Activated T-helper 1 cell treated with Interleukin-2 at 50 U/mL for 16 hours (primary cell): ENCODE data around the gene KNSTRN.

Source experiments
- DNase-seq: peaks from one replicate; pipeline ENCODE4 v3.0.0-alpha.2; 2020; ENCODE audit warnings: low read depth

KNSTRN gene, protein sequence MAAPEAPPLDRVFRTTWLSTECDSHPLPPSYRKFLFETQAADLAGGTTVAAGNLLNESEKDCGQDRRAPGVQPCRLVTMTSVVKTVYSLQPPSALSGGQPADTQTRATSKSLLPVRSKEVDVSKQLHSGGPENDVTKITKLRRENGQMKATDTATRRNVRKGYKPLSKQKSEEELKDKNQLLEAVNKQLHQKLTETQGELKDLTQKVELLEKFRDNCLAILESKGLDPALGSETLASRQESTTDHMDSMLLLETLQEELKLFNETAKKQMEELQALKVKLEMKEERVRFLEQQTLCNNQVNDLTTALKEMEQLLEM

DNA sequence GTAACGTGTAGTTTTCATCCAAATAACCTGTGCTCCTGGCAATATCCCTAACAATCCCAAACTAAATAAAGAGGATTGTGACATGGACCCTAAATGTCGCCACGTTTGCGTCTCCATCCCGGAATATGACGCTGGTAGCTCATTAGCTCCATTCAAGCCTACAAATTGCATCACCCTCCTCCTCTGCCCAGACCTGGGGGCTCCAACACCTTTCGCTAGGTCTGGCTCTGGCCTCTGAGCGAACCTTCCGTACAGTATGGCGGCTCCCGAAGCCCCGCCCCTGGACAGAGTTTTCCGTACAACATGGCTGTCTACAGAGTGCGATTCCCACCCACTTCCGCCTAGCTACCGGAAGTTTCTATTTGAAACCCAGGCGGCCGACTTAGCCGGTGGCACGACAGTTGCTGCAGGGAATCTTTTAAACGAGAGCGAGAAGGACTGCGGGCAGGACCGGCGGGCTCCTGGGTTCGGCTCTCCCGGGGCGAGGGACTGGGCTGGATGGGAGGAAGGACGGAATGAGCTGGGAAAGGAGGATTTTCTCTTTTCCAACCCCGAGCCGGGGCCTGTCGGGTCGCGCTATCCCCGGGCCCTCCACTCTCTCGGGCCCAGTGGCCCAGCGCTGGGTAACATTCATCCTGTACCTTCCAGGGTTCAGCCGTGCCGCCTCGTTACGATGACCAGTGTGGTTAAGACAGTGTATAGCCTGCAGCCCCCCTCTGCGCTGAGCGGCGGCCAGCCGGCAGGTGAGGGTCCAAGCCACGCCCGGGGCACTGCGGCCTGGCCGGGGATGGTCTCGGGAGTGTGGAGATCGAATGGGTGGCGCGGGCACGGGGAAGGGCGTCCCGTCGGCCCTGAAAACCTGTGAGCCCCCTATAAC is at the start of gene KNSTRN:
Gene KNSTRN, plus strand, starts transcription at position 142 of the 877 bp plus-strand sequence. Its CDS starts 115 bp downstream, at position 257.
- peak; percentile 84 for DNase-seq

DNA sequence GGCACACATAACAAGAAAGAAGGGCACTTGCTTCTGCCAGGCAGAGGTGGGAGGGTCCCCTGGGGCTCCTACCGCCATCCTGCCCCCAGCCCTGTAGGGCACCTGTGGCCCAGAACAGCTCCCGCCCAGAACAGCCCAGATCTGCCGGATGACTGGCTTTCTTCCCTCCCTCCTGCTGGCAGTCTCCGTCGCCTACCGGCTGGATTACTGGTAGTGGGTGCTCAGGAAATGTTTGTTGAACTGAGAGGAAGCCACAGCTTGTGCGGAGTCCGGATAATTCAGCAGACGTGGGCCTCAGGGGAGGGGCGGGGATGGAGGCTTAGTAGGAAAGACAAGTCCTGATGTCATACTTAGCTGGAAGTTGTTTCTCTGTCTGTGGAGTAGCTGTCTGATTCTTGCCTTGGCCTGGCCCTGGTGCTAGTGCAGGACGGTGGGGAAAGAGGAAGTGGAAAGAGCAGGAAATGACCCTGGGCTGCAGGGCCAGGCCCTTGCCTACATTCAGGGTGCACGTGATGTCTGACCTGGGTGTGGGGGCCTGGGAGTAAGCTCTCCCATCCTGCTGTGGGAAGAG is 48.5 kb upstream of the KNSTRN start:
- DNase-seq = no peak

DNA sequence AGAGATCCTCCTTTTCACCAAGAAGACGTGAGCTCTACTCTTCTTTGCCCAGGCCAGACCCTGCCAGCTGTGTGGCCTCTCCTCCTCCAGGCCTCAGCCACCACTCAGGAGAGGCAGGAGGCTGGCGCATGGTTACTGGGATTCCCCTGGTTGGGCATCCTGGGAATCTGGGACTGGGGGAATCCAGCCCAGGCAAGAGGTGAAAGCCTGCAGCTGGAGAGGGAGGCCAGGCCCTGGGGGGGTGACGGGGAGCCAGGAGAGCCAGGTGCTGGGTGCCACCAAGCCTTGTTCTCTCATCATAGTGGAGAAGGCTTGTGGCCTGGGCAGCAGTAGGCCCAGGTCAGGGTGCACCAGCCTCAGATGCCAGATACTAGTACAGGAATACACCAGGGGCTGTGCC is 48.0 kb upstream of the KNSTRN start:
- no peak for DNase-seq

DNA sequence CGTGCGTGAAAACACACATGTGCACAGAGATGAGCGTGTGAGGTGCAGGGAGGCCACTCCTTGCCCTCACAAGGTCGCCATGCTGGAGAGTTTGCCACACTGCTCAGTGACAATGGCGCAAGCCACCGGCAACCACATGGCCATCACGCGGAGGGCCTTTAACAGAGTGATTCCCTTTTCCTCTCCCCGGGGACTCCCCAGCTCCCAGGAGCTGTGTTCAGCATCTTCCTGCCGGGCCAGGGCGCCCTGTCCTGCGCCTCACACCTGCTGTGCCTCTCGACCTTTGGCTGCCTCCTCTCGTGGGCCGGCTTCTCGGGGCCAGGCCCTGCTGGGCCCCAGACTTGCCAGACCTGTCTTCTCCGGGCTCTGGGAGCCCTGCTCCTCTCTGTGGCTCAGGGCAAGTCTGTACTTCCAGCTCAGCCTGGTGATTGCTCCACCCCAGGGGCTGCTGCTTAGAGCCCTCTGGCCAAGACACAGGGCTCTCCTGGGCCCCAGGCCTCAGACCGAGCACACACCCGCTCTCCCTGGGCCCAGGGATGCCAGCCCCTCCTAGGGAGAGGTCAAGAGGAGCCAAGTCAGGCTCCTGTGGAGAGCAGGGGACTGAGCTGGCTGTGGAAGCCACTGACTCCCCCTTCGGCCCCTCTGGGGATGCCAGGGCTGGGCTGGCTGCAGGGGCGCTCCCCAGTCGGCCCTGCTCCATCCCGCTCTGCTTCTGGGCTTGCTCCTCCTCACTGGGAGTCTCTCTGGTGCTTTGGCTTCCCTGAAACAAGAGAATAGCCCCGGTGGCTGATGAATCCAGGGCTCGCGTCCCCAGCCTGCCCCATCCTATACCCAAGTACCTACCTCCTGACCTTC is 47.4 kb upstream of the KNSTRN start:
- no peak for DNase-seq

DNA sequence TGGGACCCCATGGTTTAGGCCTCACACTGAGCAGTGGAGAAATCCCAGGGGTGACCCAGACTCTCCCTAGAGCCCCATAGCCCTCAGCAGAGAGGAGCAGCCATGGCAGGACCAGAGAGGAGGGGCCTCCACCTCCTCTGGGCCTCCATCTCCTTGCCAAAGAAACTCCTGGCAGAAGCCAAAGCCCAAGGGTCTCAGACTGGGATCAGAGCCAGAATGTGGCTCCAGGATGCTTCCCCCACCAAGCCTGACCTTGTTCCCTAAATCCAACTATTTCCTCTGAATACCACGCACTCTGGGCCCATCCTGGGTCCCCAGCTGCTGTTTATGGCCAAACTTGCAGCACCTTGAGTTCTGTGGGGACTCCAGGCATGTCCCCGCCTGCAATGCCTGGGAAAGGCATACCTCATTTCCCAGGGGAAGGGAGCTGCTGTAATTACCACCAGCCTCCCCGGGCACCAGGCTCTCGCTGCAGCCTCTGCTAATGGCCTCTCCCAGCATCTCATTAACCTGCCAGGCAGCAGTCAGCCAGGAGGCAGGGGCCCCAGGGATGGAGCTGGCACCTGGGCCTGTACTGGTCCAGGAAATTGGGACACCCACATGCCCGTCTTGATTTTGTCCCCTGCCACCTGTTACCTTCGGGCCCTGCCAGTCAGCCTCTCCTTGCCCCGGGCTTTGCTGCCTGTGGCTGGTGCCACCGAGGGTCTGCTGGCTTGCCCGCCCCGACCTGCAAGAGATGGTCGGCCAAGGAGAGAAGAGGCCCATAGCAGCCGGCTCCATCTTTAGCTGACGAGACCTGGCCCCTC is 46.4 kb upstream of the KNSTRN start:
- DNase-seq = no peak

DNA sequence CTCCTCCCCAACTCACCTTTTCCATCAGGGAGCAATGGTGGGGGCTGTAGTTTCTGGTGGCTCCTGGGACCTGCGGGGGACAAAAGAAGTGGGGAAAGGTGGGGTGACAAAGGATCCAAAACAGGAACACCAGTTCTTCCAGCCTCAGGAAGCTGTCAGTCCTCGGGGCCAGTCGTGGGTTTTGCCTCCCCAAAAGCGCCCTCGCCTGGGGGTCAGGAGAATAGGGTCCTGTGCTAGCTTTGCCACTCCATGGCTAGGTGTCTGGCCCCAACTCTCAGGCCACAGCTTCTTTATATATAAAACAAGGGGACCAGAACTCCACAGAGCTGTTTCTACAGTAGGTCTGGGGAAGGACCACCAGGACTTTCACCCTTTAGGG is 45.8 kb upstream of the KNSTRN start:
- no peak for DNase-seq

DNA sequence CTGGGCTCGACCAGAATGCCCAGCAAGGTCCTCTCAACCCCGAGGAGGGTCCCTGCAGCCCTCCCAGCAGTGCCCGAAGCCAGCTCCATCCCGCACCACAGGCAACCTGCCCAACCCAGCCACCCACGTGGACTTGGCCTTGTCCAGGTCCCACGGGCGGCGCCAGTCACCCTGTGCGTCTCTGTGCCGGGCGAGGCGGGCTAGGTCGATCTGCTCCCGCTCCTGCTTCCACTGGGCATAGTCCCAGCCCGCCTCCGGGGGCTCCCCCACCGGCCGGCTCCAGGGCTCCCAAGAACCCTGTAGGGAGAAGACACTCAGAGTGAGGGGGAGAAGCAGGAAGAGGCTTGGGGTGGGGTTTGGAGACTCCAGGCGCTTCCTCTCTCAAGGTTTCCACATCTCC is 44.9 kb upstream of the KNSTRN start:
- DNase-seq = no peak

DNA sequence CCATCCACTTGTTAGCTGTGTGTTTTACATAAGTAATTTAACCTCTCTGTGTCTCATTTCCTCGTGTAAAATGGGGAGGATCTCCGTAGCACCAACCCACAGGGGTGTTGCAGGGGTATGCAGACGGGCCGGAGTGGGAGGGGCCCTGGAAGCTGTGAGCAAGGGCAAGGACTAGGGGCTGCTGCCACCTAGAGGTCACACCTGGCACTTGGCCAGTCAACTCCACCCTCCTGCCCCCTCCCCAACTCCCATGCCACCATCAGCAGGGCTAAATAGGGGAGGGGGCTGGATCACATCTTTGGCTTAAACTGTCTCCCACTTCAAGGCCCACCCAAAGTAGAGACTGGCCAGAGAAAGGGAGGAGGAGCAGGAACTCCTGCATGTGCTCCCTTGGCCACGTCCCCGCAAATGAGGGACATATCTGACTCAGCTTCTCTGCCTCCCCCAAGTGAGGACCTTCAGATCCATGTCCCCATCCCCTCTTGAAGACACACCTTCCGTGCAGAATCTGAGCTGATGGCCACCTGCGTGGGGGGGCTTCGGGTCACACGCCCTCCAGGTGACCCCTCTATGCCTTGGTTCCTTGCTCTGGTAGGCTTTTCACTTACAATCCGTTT is 44.4 kb upstream of the KNSTRN start:
- DNase-seq = peak; percentile 57

DNA sequence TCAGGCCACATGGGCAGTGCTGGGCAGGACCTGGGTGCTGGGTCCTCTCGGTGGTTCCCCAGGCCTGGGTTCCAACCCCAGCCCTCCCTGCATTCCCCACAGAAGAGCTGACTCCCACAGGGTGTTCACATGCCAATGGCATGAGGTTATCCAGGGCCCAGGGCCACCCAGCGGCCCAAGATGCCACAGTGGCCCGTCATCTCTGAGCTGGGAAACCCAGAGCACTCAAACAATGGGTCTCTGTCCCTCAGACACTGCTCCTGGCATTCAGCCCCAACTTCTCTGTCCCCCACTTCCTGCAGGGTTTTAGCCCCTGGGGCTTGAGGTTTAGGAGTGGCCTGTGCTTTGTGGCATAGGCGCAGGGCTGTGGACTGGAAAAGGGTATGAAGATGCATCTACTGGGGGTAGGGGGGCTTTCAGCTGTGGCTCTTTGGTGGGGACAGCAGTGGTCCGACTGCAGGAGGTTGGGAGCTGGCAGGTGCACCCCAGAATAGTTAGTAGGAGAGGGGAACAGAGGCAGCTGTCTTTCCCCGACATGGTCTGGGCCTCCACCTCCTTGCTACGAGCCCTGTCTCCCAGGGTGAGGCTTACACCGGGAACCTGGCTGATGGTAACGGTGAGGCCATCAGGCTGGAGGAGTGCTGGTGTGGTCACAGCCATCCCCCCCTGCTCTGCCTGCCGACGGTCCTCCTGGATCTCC is 43.5 kb upstream of the KNSTRN start:
- DNase-seq = no peak

DNA sequence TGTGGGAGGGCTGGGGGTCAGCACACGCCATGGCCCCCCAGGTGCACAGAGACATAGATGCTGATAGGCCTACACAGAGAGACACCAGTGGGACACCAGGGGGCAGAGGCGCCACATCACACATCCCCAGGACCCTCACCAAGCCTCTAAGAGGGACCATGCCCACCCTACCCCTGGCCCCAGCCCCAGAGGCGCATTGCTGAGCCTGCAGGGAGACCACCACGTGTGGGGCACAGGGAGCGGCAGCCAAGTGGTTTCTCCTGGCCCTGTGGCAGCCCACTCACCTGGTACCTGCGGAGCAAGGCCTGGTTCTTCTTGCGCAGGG is 42.9 kb upstream of the KNSTRN start:
- no peak for DNase-seq

DNA sequence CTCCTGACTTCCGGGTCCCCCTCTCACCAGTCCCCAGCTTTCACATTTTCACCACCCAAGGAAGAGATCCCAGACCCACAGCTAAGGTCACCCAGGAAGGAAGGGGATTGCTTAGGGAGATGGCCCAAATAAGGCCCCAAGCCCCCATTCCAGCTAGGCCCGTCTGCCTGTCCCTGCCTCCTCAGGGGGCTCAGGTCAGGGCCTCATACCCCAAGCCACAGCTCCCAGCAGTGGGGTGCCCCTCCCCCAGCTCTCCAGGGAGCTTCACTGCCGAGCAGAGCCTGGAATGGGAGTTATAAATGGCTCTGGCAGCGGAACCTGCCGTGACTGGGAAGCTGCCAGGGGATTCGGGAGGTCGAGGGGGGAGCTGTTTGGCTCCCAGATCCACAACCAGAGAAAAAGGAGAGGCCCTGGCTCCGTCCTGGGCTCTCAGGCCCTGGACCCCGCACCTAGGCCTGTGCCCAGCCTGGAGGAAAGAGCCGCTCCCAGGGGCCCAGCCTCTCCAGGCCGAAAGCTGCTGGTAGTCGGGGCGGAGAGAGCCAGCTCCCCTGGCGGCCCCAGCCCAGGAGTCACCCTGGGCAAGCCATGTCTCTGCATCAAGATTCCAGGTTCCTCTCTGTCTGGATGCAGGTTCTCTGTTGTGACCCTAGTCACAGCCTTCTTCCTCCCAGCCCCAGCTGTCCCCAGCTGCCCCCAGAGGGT is 42.3 kb upstream of the KNSTRN start:
- no peak for DNase-seq

DNA sequence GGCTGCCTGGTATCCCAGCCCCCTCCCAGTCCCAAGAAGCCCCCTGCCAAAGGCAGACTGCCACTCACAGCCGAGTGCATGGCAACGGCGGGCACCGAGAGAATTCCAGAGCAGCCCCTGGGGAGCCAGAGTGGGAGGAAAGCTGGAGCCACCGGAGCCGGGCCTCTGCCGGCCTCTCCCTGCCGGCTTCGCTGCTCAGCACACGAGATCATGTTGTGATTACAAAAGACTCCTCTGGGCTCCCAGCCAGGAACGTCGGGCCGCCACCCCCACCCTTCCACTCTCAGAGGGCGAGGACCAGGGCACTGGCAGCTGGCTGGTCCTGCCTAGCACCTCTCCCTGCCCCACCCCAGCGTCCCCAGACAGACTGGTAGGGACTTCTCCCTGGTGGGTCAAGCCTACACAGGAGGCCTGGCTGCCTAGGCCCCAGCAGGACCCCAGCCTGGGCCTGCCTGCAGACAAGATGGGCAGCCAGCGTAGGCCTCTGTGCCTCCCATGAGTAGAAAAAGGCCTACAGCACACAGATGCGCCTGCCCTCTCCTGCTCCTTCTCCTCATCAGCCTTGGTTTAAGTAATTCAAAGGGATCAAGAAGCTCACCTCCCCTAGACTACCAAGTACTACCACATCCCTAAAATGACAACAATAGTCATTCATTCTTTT is 41.7 kb upstream of the KNSTRN start, which contains the start of gene CCDC9B:
Gene CCDC9B, minus strand, starts transcription at position 200 of the 661 bp plus-strand sequence. Its CDS starts 120 bp downstream, at position 80.
- no peak for DNase-seq

DNA sequence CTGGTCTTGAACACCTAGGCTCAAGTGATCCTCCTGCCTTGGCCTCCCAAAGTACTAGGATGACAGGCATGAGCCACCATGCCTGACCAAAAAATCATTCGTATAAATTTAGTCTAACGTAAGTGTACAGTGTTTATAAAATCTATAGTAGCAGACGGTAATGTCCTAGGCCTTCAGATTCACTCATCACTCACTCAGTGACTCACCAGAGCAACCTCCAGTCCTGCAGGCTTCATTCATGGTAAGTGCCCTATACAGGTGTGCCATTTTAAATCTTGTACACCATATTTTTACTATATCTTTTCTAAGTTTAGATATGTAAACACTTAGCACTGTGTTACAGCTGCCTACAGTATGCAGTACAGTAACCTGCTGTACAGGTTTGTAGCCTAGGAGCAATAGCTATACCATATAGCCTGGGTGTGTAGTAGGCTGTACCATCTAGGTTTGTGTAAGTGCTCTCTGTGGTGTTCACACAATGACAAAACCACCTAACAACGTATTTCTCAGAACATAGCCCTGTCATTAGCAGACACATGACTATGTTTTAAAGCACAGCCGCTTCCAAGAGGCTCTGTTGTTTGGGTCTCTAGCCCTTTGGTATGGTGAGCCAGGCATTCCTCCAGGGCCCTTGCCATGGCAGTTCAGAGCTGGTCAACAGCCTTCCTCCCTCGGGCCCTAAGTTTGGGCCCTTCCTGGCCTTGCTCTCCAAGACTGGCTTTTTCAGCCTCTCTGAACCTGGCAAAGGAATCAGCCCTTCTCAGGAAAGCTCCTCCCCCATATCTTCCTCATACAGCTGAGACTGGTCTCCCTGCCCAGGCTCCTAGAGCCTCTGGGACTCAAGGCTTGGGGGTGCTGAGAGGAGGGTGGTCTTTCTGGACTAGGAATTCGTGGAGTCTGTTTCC is 39.9 kb upstream of the KNSTRN start:
- DNase-seq = no peak

DNA sequence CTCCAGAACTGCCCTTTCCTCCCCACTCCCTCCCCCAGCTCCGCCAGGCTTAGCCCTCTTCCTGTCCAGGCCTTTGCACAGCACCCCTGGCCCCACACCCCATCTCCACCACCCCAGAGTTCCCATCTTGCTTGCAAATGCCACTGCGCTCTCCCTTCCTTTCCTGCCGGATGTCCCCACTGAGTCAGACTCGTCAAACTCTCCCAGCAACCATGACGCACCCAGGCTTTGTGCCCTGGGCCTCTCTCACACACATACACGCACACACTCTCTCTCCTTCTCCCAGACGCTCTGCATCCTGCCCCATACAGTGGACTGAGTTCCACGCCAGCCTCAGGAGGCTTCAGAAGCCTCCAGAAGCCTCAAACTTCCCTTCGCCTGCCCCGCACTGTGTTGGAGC is 39.0 kb upstream of the KNSTRN start:
- no peak for DNase-seq

DNA sequence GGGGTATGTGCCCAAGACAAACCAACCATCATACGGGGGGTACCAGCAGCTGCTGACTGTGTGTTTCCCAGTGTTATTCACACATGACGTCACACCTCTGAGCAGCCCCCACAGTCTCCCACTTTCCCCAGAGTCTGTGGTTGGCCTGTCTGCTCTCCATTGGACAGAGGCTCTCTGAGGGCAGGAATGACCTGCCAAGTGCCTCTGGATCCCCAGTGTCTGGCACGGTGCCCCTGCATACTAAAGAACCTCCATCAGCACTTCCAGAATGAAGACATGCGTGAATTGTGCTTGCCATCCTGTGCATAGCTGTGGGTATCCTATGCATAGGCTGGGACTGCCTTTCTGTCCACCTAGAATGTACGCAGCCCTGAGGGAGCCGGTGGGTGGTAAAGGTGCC is 38.3 kb upstream of the KNSTRN start:
- DNase-seq = no peak

DNA sequence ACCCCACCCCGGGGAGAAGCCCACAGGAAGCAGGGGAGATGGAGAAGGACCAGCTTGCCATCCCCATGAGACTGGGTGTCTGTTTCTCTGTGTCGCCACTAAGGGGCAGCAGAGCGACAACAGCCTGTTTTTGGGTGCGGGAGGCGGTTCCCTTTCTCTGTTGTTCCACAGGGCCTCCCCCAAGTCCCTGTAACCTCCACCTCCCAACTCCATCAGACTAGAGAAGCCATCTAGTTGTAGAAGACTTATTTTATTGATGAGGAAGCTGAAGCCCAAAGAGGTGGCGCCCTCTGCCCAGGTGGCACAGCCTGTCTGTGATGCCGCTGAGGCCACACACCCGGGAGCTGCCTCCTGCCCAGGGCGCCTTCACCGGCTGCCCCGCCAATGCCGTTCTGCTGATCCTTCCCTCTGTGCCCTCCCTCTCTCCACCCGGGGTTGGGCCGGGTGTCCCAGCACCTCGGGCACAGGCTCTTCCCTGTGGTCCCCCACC is 37.8 kb upstream of the KNSTRN start:
- DNase-seq = peak; percentile 45

DNA sequence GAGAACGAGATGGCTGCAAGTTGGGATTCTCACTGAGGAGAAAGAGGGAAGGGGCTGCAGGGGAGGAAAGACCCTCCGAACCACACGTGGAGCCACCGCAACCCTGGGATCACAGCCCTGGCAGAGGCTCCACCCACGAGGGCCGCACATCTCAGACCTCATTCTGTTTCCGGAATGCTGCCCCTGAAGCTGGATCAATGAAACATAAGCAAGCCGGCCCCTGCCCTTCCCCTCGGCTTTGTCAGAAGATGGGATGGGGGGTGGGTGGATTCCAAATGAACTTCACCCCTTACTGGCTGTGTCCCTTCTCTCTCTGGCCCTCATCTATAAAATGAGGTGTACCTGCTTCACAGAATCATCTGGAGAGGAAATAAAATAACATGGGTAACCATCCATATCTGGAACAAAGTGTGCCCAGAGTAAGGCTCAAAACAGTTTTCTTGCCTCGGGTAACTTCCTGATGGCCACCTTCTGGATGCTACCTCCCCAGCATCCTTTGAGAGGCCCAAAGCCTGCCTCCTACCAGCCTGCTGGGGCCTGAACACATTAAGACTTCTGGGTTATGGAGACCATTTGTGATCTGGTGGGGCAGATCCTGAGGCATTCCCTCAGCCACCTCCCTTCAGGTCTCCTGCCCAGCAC is 37.2 kb upstream of the KNSTRN start:
- DNase-seq = no peak
